Measurements from ENCODE around the gene PFN3.
A peak's percentile ranks its signal among the peaks of the same experiment; 100 is the strongest.
"Not testable (repeated sequence)": the region's sequence is repeated elsewhere in the genome, so short reads cannot be mapped to it uniquely, and the experiment has no call there.

PFN3 gene

GRCh38 chr5:177423671-177424070 is 23.2 kb upstream of the PFN3 start:
- no peak for DNase-seq

DNA sequence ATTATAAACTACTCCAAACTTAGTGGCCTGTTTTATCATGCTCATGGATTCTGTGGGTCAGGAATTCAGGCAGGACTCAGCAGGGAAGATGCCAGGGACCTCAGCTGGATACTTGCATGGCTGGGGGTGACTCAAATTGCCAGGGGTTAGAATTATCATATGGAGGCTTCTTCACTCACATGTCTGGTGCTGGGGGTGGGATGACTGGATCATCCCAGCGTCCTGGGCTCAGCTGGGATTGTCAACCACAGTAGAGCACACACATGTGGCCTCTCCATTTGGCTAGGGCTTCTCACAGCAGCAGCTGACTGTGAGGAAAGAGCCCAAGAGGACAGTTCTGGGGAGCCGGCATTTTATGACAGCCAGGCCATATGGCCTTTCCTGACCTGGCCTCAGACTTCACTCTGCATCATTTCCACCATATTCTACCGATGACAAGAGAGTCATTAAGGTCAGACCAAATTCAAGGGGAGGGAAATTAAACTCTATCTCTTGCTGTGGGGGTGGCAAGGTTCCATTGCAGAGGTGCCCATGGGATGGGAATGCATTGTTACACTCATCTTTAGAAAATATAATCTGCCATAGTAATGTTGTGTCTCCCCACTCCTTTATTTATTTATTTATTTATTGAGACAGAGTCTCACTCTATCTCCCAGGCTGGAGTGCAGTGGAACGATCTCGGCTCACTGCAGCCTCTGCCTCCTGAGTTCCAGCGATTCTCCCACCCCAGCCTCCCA is 20.8 kb upstream of the PFN3 start:
- no peak for DNase-seq

GRCh38 chr5:177420472-177420871 is 20.0 kb upstream of the PFN3 start:
- not testable (repeated sequence) for DNase-seq

DNA sequence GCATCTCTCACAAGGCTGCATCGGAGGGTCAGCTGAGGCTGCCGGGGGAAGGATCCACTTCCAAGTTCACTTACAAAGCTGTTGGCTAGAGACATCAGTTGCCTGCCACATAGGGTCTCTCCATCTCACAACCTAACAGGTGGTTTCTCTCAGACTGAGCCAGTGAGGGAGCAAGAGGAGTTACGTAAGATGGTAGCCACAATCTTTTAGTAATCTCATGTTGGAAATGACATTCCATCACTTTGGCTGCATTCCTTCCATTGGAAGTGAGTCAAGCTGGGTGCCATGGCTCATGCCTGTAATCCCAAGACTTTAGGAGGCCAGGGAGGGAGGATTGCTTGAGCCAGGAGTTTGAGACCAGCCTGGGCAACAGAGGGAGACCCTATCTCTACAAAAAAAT is 18.6 kb upstream of the PFN3 start:
- DNase-seq = no peak

DNA sequence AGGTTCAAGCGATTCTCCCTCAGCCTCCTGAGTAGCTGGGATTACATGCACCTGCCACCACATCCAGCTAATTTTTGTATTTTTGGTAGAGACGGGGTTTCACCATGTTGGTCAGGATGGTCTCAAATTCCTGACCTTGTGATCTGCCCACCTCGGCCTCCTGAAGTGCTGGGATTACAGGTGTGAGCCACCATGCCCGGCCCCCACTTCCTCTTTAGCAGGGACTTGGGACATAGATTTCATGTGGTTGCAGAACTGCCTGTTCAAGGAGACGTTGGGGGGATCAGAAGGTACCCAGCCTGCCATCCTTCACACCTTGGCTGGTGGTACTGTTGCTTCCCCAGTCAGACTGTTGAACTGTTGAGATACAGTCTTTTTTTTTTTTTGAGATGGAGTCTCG is 16.6 kb upstream of the PFN3 start:
- not testable (repeated sequence) for DNase-seq

- DNase-seq = no peak
These were observed 14.0 kb upstream of the PFN3 start for GRCh38 chr5:177414481-177414880.

DNA sequence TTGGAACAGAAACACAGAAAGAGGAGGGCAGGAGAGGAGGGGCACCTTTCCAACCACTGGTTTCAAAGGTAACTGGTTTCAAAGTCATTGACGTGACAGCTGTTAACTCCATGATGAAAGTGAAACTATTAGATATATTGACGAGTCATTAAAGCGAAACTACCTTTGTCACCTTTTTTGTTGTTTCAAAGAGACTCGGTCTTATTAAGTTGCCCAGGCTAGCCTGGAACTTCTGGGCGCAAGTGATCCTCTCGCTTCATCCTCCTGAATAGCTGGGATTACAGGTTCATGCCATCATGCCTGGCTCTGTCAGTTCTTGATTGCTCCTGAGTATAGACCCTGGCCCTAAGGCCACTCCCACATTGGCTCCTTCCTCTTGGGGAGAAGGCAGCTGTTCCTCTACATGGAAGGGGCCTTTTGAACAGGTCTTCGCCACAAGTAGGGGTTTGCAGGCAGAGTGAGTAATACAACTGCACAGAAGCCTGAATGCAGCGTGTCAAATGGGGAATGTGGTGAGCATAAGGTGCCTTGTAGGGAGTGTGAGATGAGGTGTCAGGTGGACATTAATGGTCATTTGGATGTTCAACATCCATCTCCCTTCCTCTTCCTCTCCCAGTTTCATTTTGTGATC is 12.3 kb upstream of the PFN3 start:
- peak; percentile 54 for DNase-seq

DNA sequence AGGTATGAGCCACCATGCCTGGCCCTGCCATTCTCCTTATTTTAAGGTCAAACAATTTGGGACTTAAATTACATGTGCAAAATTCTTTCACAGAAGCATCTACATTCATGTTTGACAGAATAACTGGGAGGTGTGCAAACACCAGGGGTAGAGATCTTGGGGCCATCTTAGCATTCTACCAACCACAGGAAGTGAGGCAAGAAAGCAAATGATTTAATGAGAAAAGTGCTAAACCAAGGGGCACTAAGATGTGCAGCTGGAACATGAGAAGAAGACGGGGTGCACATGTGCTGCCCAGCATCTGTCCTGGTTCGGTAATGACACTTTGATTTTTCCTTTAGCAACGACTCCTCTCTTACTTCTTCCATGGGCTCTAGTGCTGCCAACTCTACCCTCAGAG is 10.1 kb upstream of the PFN3 start:
- DNase-seq = no peak

DNA sequence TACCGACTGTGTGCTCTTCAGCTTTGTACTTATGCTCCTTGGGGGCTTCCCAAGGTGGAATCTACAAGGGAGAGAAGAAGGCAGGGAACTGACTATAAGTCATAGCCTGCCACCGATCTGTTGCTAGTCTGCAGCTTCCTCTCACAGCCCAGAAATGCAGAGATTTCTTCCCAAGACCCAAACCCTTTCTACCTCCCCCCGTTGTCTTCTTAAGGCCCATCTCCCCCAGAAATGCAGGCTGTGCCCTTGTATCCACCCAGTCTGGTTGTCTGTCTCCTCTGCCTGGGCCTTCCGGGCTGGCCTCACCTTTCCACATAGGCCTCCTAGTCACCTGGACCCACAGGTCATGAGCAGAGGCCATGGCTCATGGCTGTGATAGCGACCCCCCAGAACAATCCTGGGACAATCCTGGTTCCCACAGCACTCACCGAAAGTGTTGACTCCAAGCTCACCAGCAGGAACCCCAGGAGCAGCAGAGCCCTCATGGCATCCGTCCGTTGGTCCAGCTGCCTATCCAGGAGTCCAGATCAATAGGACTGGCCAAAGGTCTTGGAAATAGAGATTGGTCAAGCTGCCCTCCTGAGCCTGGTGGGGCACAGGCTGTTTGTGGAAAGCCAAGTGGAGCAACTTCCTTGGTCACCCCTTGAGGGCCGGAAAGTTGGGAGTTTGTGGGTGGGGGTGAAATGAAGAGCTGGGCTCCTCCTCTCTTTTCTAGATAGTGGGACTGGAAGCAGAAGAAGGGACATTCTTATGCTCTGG is 8.8 kb upstream of the PFN3 start, which contains the start of gene F12:
TSS of gene F12 (minus strand) at position 522 of the 759 bp plus-strand sequence. CDS start at position 485, 37 bp downstream.
- DNase-seq = no peak

DNA sequence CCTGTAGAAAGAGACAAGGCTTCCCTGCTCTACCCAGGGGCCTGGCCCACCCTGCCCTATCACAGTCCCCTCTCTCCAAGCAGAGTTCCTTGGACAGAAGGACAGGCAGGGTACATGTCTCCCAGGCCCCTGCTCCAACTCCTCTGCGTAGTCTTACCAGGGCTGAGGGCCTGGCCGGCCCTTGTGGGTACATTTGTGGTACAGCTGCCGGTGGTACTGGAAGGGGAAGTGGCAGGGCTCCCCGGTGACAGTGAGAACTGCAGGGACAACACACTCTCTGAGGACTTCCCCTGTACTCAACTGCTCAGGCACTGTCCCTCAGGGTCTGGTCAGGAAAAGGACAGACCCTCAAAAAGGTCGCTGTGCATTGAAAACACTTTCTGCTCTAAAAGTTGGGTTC is 5.3 kb upstream of the PFN3 start:
- no peak for DNase-seq

DNA sequence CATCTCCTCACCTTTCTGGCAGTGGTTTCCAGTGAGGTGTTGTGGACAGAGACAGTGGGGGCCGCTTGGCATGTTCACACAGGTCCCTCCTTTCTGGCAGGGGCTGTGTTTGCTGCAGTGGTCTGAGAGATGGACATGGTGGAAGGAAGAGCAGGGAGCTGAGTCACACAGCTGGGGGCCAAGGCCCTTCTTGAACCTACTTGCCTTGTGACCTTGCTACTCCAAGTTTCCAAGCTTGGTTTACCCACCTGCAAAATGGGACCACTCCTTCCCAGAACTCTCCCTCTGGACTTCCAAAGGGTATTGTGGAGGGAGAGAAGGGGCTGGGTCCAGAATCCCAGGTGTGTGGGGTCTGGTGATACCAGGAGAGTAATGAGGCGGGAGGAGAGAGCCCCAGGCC is 4.9 kb upstream of the PFN3 start:
- DNase-seq = no peak

DNA sequence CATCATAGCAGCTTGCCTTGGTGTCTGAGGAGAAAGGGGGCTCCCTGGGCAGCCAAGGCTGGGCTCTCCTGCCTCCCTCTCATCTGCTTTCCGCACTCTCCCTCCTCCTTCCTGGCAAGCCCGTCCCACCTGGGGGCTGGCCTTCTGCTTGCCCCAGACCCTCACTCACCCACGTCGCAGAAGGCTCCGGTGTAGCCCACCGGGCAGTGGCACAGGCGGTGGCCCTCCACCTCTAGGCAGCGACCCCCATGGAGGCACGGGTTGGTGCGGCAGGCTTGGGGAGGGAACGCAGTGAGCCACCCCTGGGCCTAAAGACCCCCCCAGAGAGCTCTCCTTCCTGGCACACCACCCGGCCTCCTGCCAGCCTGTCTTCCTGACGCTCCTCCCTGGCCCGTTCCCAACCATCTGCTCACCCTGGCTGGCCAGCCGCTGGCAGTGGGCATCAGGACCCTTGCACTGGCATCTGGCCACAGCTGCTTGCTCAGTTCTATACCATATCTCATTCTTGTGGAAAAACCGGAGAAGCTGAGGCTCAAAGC is 4.2 kb upstream of the PFN3 start:
- no peak for DNase-seq

- peak; percentile 91 for DNase-seq
These were observed 3.6 kb upstream of the PFN3 start for GRCh38 chr5:177403792-177404640.

DNA sequence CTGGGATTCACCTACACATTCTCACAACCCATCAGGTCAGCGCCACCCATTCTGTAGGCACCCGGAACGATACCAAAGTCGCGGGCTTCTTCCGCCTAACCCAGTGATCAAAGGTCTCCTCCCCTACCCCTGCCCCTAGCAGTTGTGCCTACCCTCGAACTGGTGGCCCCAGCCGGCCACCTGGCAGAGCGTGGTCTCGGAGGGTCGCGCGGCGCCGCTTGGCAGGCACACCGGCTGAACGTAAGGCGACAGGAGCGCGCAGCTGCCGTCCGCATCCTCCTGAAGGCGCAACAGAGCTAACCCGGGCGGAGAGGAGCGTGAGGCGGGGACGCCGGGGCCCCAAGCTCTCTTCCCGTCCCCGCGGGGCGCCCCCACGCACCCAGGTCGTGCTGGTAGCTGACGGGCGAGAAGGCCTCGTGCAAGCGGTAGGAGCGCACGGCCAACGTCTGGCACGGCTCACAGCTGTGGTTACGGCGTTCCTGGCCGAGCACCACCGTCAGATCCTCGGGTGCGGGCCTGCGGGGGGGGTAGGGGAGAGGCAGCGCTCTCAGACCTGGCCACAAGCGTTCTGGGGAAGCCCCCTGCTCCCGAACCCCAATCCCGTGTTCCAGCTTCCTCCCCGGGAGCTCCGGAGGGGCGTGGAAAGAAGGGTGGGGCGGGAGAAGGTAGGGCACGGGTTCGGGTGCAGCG is 2.8 kb upstream of the PFN3 start:
- DNase-seq = peak; percentile 63

DNA sequence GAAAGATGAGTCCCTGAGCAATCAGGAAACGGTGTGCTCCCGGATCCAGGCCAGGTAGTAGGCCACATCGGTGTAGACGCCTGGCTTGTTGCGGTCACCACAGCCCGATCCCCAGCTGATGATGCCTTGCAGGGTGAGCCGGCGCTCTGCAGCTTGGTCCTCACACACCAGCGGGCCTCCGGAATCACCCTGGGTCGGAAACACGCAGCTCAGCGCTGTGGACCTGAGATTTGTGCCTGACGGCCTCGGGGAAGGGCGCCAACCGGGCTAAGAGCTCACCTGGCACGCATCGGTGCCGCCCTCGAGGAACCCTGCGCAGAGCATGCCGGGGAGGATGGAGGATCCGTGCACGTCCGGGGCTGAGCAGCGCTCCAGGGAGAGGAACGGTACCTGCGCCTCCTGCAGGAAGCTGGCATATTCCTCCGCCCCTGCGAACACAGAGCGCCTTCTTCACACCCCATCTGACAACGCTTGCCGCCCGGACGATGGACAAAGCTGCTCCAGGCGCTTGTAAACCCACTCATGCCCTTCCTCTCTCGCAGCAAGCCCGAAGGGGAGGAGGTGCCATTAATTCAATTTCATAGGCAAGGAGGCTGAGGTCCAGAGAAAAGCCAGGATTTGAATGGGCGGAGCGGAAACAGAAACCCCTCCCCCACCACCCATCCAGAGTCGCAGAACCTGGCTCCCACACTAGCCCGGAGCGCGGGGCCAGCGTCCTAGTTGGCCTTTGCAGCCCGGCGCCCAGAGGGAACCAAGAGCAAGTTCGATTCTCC is 2.0 kb upstream of the PFN3 start:
- peak; percentile 85 for DNase-seq

- no peak for DNase-seq
These were observed 2.5 kb downstream of the PFN3 start for GRCh38 chr5:177397875-177398390.

DNA sequence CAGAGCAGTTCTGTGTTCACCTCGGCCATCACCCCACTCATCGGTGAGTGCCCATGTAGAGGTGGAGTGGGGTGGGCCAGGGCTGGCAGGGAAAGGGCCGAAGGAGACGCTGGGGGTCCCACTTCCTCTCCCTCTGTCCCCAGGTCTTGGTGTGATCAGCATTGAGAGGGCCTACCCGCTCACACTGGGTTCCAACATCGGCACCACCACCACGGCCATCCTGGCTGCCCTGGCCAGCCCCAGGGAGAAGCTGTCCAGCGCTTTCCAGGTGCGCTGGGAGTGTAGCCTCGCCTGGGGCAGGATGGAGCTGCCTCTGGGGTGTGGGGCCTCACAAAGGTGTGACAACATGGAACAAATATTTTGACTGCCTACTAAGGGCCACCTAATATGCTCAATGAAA is 3.7 kb downstream of the PFN3 start:
- no peak for DNase-seq

DNA sequence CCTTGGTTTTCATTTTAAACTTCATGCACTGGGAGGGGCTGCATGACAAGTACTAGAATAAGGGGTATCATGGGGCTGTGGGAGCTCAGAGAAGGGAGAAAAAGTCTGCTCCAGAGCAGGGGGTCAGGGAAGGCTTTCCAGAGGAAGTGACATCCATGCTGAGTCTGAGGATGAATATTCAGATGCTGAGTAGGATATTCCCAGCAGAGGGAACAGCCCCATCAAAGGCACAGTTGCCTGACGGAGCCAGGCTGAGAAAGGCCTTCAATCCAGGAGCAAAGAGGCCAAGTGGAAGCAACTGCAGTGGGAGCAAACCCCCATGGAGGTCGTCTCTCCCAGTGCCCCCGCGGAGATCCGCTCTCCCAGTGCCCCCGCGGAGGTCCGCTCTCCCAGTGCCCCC is 4.4 kb downstream of the PFN3 start:
- no peak for DNase-seq

DNA sequence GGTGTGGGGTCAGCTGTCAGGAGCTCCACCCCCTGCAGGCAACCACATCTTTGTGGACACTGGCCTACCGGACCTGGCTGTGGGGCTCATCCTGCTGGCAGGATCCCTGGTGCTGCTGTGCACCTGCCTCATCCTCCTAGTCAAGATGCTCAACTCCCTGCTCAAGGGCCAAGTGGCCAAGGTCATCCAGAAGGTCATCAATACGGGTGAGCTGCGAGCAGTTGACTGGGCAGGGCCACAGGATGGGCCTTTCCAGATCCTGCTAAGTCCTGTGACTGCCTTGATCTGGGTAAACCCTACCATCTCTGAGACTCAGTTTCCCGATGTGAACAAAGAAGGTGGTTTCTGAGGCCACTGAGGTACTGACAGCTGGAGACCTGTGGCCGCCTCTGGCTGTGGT is 6.5 kb downstream of the PFN3 start:
- DNase-seq = no peak

DNA sequence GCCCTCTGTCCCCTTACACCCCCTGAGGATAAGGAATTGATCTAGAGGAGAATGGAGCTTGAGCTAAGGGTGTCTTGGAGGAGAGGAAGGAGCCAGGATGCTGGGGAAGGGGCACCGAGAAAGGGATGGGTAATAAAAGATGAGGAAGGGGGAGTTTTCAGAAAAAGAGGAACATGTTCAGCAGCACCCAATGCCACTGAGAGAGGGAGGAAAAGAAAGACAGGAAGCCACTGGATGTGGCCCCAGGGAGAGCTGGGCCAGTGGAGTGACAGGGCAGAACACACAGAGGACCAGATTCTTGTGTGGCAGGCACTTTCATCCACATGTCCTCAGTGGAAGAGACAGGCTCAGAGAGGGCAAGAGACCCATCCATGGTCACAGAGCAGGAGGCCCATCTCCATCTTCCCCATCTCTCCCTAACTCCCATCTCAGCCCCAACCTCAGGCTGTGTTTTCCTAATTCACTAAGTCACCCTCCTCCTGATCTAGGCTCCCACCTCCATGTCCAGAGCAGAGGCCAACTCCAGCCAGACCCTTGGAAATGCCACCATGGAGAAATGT is 7.2 kb downstream of the PFN3 start:
- no peak for DNase-seq

DNA sequence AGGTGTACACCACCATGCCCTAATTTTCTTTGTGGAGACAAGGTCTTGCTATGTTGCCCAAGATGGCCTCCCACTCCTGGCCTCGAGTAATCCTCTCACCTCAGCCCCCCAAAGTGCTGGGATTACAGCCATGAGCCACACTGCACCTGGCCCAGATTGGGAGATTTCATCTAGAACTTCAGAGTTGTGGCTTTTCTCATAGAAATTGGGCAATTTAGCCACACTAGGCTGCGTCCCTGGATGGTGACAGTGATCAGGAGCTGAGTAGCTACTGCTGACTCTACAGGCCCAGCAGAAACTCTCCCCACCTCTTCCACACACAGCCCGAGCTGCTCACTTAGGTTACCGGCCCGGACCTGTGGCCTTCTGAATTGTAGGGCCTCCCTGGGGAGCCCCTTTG is 7.7 kb downstream of the PFN3 start:
- DNase-seq = no peak
